Stimulated activated CD4-positive, alpha-beta T cell treated with anti-CD3 and anti-CD28 coated beads, Interleukin-4, amount 100 ng/mL, for 48 hours (primary cell): Measurements from ENCODE around the gene SUOX.
"Not testable (repeated sequence)": the region's sequence is repeated elsewhere in the genome, so short reads cannot be mapped to it uniquely, and the experiment has no call there.

Source experiments
- DNase-seq, 2 donors: peaks; one replicate each; pipeline ENCODE4 v3.0.0-alpha.2; 2020; ENCODE audit warnings: low read depth in 2 of 2

Gene SUOX

GRCh38 chr12:55996715-55997534, at the start of gene SUOX:
Gene SUOX, plus strand, starts transcription at chr12:55997276. Its CDS starts 4,946 bp downstream, at chr12:56002222.
- DNase-seq: peak in 1 of 2 donors; percentile 28

GRCh38 chr12:55955344-55955743, 41.7 kb upstream of the SUOX start:
- DNase-seq: no peak

- DNase-seq: peak in 1 of 2 donors; percentile 42
Observed at GRCh38 chr12:55955800-55956508, 41.1 kb upstream of the SUOX start.

GRCh38 chr12:55957106-55957859, 39.8 kb upstream of the SUOX start:
- DNase-seq: no peak

- no peak for DNase-seq
Observed at GRCh38 chr12:55963760-55964159, 33.3 kb upstream of the SUOX start.

- no peak for DNase-seq
Observed at GRCh38 chr12:55965240-55965639, 31.8 kb upstream of the SUOX start.

- no peak for DNase-seq
Observed at GRCh38 chr12:55965941-55966407, 31.1 kb upstream of the SUOX start, which contains the start of gene PMEL. Gene PMEL, minus strand, starts transcription at chr12:55966042. Its CDS starts 31 bp downstream, at chr12:55966011.

- peak; percentile 88 to 94 for DNase-seq
Observed at GRCh38 chr12:55966408-55967281, 30.4 kb upstream of the SUOX start, which contains the start of gene CDK2. Gene CDK2, plus strand, starts transcription at chr12:55966830. Its CDS starts 179 bp downstream, at chr12:55967009.

- no peak for DNase-seq
Observed at GRCh38 chr12:55969356-55969755, 27.7 kb upstream of the SUOX start.

- no peak for DNase-seq
Observed at GRCh38 chr12:55970775-55971174, 26.3 kb upstream of the SUOX start.

- DNase-seq: no peak
Observed at GRCh38 chr12:55972042-55972441, 25.0 kb upstream of the SUOX start.

- no peak for DNase-seq
Observed at GRCh38 chr12:55972456-55972855, 24.6 kb upstream of the SUOX start.

GRCh38 chr12:55972911-55973598, 24.0 kb upstream of the SUOX start:
- DNase-seq: no peak

- peak; percentile 90 to 97 for DNase-seq
Observed at GRCh38 chr12:55973599-55974307, 23.3 kb upstream of the SUOX start, which contains the start of gene RAB5B. Gene RAB5B, plus strand, starts transcription at chr12:55974078. Its CDS starts 12,883 bp downstream, at chr12:55986961.

GRCh38 chr12:55974308-55974730, 22.8 kb upstream of the SUOX start:
- peak in 1 of 2 donors; percentile 34 for DNase-seq

GRCh38 chr12:55978393-55978792, 18.7 kb upstream of the SUOX start:
- DNase-seq: no peak

GRCh38 chr12:55979069-55979468, 18.0 kb upstream of the SUOX start:
- no peak for DNase-seq

GRCh38 chr12:55981882-55982281, 15.2 kb upstream of the SUOX start:
- not testable (repeated sequence) for DNase-seq

- DNase-seq: no peak
Observed at GRCh38 chr12:55982319-55982936, 14.6 kb upstream of the SUOX start.
